DMS 273 treated with DMSO at 0.1 percent for 48 hours (cell line): ENCODE measurements around the gene LIN7C.
"Not testable (repeated sequence)": the region's sequence is repeated elsewhere in the genome, so short reads cannot be mapped to it uniquely, and the experiment has no call there.

ENCODE experiments used
- DNase-seq: peaks from one replicate; lab custom pipeline; 2025; lab: John Stamatoyannopoulos, UW

Gene LIN7C

DNA sequence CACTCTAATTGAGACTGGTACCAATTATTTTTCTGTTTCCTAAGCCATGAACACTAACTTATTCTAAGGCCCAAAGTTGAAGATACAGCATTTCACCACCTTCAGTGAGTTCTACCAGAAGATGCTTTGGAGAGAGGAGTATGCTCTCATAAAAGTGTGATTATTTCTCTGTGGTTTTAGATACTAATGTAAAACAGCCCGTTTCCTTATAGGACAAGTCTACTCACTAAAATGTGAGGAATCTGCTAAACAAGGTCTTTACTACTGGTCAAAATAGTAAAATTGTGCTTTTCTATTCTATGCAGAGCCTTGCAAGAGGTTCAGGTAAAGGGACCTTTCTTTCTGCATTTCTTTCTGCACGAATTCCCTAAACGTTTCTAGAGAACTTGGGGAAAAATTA lies 36.4 kb downstream of the LIN7C start:
- DNase-seq, result no peak

DNA sequence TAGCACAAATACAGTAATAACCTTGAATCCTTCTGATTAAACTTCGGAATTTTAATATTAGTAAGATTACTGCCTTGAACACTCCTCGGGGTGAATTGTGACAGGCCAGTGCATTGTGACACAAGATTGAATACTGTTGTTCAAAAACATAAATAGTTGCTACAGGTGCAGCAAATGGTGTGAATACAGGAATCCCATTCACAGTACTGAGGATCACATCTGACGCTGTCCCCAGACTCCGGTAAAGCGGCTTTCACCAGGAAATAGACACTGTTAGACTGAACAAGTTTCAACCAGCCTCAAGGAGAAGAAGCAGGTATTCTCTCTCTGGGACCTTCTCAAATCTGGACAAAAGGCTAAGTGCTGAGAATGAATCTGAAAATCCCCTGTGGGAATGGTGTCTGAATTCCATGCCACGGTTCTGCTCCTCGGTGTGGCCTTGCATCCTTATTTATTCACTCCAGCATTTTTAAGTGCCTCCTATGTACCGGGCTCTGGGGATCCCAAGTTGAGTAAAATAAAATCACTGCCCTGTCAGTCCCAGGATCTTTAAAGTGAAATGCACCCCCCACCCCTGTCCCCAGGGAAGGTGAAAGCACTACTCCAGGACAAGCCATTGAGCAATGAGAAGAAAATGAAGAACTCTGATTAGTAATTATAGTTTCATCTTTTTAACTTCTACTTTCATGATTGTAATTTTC lies 37.4 kb downstream of the LIN7C start:
- no peak for DNase-seq

DNA sequence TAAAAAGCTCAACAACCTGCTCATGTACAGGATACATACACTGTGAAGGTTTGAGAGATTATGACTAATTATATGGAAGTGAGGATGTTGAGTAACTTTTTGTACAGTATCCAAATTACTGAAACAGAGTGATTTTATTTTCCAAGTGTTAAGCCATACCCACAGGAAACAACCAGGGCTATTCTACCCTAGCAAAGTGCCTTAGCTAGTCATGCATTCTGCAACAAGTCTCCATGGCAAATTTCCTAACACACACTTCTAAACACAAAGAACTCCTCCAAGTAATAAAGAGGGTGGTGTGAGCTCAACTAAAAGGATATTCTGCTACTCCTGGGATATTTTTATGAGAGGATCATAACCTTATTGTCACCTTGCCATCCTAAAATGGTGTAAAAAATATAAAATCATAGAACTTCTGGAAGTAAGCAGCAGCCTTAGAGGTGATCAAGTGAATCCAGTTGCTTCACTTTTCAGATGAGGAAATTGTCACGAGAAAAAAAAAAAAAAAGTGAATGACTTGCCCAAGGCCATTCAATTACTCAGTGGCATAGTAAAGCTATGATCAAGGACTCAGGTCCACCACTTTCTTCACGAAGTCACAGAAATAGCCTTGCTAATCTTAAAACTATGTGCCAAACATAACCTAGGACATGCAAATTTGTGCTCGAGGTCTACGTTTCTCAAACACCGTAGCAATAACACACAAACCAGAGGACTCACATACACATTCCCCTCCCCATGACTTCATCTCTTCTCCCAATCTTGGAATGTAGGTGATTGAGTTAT lies 38.2 kb downstream of the LIN7C start:
- no peak for DNase-seq

DNA sequence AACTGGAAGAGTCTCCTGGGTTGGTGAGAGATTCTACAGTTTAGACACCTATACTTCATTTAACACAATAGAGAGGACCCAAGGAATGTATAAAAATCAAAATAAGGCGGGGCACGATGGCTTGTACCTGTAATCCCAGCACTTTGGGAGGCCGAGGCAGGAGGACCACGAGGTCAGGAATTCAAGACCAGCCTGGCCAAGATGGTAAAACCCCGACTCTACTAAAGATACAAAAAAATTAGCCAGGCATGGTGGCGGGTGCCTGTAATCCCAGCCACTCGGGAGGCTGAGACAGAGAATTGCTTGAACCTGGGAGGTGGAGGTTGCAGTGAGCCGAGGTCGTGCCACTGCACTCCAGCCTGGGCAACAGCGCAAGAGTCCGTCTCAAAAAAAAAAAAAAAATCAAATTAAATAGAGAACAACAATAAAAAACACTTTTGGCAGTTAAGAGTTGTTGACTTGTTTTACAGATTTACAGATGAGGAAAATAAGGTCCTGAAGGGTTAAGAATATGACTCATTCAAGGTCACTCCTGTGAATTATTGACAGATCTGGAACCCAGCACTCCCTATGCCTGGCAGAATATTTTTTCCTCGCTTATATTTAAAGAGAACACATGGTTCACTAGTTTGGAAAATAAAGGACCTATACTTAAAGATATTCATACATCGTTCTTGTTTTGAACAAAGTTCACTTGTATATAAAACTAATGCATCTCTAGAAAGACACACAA lies 39.2 kb downstream of the LIN7C start:
- no peak for DNase-seq

DNA sequence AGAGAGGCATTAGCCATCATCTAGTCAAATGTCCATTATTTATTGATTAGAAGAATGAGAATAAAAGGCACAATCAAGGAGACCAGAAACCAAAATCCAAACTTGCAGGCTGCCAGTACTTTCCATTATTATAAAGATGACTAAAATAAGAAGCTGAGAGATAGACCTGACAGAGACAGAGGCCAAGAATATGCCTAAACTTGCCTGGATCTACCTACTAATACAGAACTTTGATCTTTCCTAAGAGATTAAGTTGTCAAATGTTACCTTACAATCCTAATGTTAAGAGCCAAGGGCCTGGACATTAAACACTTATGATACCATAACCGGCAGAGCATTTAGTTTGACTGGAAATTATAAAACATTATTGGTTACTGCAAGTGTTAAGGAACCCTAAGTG lies 40.2 kb downstream of the LIN7C start:
- DNase-seq, result no peak

DNA sequence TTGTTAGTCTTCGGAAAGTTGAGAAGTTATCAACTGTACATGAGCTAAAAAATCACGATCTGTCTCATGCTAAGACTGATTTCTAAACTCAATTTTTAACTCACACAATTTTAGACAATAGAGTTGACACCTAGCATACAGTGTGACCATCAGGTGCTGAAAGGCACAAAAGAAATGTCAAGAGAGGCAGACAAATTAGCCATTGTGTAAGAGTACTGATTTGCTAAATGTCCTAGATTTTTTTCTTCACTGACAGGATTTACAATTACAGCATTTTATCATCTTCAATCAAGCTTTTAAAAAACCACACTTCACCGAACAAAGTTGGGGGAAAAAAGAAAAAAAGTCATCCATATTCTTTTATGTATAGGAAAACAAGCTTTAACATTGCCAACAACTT lies 40.9 kb downstream of the LIN7C start:
- no peak for DNase-seq

DNA sequence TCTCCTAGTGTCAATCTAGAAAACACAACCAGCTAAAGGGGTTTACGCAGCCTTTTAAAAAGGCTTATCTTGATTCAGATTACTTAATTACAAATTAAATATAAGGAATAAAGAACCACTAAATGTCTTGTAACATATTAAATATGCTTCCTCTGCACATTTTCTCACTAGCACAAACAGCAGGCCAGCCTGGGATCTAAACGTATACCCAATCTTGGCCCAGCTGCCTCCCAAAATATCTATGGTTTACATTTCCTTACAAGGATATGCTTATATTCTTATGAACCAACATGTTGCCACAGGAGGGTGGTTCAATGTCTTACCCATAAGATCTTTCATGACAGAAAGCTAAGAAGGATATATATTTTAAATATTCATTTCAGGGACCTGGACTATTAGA lies 41.7 kb downstream of the LIN7C start:
- no peak for DNase-seq

DNA sequence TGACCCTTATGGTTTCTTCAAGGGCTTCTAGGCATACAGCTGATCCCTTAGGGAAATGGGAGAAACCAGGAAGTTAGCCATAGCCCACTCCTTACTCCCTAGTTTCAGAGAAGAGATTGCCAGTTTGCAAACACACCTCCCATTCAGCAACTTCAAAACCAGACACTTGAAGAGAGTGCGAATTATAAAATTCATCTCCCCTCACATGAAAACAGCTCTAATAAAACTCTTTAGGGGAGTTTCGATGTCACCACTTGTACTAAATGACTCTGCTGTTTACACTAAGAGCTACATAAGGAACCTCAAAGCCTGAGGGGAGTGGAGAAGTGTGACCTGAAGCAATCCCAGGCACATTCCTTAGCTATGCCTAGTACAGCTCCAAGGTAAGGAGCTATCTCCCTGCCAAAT lies 42.3 kb downstream of the LIN7C start:
- no peak for DNase-seq

DNA sequence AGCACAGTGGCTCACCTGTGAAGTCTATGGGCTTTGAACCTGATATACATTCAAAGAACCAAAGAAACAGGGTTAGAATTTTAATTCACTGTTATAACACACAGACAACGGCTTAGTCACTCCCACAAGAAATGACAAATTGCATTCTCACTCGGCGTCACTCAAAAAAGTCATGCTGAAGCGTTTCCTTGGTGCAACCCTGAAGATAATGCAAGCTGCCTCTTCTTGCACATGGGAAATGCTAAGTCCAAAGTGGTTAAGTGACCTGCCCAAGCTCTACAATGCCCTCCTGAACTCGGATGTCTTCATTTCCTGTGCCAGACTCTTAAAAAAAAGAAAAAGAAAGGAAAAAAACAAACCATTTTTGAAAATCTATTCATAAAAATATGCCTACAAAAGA lies 44.0 kb downstream of the LIN7C start:
- DNase-seq, result no peak

DNA sequence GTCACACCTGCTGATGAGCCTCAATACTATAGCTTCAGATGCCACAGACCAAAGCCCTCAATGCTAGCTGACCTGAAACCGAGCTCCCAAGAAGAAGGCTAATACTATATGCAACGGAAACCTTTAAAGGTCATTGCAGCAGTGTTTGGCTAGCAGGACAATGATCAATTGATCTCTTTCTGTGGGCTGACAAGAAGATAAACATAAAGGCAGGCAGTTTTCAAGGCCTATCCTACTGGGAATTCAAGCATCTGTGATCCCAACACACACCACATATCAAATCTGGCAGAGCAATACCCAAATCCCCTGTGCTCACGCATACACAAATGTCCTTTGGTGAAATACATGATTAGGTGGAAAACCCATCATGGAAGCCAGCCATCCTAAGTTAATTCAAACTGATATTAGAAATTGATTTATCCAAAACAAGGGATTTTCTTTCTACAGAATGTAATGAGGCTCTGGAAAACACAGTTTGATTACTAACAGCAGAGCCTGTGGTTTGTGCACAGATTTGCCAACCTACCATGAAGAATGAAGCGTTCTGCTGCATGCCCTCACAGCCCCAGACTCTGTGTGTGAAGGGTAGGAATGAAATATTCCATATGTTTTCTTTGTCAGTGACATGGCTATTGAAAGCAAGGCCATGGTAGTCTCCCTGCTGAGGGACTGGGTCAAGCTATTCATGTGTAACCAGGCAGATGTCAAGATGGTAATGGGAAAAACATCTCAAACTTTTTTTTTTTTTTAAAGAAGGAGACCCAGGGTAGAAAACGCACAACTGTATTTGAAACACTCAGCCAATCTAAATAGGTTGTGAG lies 46.2 kb downstream of the LIN7C start:
- DNase-seq, result no peak

DNA sequence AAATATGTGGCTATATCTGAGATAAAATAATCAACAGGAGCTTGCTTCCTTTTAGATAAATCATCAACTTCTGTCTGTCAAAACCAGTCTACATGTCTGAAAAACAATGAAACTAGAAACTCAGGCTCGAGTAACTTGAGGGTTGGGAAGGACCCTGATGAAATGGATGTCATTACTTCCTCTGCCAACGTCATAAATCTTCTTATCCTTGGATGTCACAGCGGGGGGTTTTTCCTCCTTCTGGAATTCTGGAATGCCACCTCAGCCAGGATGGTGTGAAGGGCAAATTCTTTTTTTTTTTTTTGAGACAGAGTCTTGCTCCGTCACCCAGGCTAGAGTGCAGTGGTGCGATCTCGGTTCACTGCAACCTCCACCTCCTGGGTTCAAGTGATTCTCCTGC lies 47.4 kb downstream of the LIN7C start:
- DNase-seq, result no peak

DNA sequence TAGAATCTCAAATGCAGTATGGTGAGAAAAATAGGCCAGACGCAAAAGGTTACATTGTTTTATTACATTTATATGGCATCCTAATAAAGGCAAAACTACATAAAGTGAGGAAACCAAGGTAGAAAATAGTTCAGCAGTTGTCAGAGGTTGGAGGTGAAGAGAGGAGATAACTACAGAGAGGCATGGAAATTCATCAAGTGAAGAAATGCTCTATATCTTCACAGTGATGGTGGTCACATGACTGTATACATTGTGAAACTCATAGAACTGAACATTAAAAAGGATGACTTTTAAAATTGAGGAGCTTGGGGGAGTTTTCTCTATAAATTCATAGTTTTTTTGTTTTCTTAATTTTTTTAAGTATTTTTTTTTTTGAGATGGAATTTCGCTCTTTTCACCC lies 48.4 kb downstream of the LIN7C start:
- no peak for DNase-seq

DNA sequence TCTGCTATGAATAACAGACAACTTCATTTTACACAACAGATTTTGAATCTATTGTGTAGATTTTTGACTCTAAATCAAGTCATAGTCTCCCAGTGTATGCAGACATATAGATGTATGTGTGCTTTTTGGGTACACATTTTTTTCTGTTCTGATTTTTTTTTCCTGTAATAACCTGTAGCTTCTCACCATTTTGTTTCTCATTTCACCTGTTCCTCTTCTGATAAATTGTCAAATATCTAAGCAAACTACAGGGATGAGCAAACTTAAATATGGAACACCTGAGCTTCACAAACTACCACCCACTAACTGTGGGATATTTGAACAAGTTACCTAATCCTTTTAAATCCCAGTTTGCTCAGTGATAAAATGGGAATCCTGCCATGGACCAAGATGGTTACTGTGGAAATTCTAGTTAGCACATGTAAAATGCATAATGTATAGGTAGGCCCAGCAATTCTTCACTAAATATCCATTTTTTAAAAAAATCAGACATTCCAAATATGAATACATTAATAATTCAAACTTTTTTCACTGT lies 49.7 kb downstream of the LIN7C start:
- DNase-seq, result no peak

DNA sequence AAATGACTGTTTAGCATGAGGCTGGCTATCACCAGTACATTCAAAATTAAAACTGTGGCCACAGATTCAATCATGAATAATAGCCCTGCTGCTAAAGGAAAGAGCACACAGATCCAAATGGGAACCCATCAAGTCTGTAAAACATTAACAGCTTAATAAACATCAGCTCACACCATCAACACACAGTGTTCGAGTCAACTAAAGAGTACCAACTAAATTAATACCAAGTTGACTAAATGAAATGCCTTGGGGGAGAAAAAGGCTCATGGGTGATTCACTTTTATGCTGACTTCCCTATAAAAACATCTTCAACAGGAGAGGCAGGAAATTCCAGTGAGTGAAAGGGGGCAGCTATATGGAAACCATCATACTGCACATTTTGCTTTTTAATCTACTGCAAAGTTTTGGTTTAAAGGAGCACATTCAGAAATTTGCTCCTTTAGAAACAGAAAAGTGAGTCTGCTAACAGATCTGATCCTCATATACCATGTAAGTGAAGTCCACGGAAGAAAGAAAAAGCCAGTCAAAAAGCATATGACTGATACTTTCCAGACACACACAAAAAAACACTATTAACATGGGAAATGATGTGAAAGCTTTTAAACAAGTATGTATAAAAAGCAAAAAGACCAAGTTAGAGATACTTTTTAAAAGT lies 50.3 kb downstream of the LIN7C start:
- no peak for DNase-seq

DNA sequence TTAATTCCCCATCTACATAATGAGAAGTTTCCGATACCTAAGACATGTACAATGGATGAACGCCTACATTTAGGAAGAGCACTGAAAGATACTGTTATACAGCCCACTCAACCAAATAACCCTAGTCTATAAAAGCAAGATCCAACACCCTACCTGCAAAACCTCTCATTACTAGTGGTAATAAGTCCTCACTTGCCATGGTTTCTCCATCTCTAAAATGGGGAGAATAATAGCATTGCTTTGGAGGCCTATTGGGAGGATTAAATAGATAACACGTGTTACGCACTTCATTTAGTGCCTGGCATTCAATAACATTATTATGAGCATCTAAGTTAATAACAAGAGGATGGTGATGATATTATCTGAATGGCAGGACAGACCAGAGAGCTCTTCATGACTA lies 50.9 kb downstream of the LIN7C start:
- DNase-seq, result no peak

DNA sequence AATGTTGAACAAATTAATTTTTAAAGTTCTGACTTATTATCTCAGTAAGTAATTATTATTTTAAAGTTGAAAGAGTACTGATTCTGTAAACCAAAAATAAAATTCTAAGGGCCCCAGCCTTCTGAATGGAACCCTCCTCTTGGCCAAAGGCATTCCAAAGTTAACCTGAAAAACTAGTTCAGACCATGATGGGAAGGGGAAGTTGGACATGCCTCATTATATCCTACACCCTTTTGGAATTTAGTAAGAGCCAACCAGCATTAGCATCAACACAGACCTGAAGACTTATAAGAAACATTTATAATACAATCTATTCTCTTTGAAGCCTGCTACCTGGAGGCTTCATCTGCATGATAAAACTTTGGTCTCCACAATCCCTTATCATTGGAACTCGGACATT lies 52.9 kb downstream of the LIN7C start:
- DNase-seq, result no peak

DNA sequence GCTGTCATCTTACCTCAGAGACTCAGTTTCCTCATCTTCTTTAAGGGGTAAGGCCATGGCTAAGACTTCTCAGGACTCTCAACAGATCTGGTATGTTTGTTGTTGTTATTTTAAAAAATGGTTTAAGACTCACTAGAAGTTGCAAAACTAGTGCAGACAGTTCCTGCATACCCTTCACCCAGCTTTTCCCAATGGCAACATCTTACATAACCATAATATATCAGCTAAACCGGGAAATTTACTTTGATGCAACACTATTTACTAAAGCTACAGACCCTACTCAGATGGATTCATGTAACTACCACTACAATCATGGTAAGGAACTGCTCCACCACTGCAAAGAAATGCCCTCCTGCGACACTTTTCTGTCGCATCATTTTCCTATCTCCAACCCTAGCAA lies 54.4 kb downstream of the LIN7C start:
- no peak for DNase-seq

DNA sequence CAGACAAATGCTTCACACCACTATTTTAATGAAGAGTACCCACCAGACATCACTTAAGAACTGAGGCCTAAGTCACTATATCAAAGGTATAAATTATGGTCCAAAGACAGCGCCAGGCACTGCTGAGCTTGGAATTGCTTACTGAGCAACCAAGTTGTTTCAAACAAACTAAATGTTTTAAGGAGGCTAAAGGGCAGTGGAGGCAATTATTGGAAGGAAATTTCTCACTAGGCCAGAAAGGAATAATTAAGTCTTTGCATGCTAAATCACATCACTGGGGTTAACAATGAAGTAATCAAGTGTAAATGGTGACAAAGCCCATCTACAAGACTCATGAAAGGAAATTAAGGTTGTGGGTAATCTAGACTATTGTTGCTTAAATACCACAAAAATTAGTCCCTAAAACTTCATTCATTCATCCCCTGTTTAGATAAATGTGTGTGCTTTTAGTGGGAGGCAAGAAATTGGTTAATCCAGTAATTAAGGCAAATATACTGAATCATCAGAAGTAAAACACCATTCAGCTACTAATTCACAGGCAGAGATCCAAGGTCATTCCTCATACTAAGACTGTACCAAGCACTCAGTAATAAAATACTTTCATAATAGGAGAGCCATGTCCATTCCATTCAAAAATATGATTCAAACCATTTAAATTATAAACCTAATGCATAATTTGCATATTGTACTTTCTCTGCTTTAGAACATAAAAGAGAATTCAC lies 55.2 kb downstream of the LIN7C start:
- no peak for DNase-seq

DNA sequence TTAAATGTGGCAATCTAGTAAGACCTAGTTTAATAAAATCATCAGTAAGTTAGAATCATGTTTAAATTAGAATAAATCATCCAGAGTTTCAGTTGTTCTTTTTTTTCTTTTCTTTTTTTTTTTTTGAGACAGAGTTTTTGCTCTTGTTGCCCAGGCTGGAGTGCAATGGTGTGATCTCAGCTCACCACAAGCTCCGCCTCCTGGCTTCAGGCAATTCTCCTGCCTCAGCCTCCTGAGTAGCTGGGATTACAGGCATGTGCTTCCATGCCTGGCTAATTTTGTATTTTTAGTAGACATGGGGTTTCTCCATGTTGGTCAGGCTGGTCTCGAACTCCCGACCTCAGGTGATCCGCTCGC lies 58.4 kb downstream of the LIN7C start:
- not testable (repeated sequence) for DNase-seq

DNA sequence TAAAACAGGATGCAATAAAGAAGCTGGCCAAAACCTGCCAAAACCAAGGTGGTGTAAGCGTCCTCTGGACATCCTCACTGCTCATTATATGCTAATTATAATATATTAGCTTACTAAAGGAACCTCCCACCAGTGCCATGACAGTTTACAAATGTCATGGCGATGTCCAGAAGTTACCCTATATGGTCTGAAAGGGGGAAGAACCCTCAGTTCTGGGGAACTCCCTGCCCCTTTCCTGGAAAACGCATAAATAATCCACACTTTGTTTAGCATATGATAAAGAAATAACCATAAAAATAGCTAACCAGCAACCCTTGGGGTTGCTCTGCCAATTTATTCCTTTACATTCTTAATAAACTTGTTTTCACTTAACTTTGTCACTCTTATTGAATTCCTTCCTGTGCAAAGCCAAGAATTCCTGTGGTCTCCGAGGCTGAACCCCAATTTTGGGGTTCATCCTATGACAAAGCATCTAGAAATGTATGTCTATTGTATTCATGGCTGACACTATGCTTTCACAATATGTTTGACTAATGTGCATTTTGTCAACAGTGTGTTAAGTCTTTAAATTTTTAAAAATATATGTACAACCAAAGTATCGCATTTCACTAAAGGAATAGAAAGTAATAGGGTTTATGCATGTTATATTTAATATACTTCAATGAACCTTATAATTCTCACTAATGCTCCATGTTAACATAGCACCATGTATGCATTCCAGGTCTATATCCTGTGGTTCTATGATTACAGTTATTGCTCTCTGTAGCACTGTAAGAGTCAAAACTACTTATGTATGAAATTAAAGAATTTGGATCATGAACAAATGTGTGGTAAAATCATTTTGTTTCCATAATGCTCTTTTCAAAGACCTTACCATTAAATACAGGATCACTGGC lies 59.0 kb downstream of the LIN7C start:
- DNase-seq, result no peak
